ENCODE measurements around the gene FERMT3. TPM values are rescaled to one million over a fixed set of nuclear protein-coding genes. Genes with fewer than 3 reads are reported as not detected.
A peak's percentile ranks its signal among the peaks of the same experiment; 100 is the strongest.
"Not testable (repeated sequence)": the region's sequence is repeated elsewhere in the genome, so short reads cannot be mapped to it uniquely, and the experiment has no call there.

The FERMT3 gene
- total RNA-seq, 4 donors from 2014 or later: 15.1 to 94.1 (median 23.2) TPM

DNA sequence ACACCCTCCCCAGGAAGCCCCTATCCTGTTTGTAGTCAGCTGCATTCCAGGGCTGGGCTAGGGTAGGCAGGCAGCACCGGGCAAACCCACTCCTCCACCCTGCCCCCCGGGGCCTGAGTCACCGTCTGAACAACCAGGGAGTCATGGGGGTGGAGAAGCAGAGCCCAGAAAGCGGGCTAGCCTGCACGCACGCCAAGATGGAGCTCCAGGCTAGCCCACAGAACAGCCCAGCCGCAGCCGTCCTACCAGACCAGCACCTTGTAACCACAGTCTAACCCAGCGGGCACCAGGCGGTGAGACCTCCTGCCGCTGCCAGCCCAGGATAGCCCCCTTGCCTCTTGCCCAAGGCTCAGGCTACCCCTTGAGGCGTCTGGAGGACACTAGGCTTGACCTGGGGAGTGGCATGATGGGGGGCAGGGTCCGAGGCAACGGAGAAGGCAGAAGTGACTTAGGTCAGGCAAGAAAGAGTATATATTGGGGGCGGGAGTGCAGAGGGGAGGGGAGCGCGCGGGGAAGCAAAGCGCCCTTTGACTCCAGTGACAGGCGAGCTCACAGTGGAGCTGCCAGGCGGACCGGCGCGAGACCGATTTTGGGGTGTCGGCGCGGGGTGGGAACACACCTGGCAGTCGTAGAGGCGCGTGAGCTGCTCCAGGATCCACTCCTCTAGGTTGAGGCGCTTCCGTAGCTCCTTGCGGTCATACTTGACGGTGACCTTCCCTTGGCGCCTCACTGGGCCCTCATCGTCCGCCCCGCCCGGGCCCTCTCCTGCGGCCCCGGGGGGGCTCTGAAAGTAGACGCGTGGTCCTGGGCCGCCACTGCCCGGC is 39.5 kb downstream of the FERMT3 start:
- peak overlapping the region; percentile 48 to 82 (median 67) for H3K4me3 ChIP-seq
- TF ChIP-seq, protein P1, sequence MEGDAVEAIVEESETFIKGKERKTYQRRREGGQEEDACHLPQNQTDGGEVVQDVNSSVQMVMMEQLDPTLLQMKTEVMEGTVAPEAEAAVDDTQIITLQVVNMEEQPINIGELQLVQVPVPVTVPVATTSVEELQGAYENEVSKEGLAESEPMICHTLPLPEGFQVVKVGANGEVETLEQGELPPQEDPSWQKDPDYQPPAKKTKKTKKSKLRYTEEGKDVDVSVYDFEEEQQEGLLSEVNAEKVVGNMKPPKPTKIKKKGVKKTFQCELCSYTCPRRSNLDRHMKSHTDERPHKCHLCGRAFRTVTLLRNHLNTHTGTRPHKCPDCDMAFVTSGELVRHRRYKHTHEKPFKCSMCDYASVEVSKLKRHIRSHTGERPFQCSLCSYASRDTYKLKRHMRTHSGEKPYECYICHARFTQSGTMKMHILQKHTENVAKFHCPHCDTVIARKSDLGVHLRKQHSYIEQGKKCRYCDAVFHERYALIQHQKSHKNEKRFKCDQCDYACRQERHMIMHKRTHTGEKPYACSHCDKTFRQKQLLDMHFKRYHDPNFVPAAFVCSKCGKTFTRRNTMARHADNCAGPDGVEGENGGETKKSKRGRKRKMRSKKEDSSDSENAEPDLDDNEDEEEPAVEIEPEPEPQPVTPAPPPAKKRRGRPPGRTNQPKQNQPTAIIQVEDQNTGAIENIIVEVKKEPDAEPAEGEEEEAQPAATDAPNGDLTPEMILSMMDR (IDR thresholded peaks at IDR 0.05): no peak
- TF ChIP-seq POLR2A (IDR thresholded peaks at IDR 0.05): peak; percentile 62 to 71
- H3K9me3 ChIP-seq: no peaks in the 10 kb centered on the region
- peaks cover 0 to 68% (median 20%) of the 10 kb centered on the region in 4 donors for H3K4me1 ChIP-seq
- no peaks in the 10 kb centered on the region for H3K27me3 ChIP-seq
- peak; percentile 59 to 84 (median 84) for DNase-seq
- peak overlapping the region; percentile 87 to 96 (median 90) for H3K27ac ChIP-seq
- H3K36me3 ChIP-seq: peaks cover 0 to 7% (median 0%) of the 10 kb centered on the region in 3 donors

DNA sequence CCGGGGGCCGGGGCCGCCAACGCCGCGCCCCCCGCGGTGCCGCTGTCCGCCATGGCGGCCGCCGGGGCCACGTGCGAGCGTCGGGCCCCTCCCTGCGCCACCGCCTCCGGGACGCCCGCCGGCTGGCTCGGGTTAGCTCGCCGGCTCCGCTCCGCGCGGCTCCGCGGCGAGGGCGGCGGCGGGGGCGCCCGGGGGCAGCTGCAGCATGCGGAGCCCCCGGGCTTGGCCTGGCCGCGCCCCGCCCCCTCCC is 40.0 kb downstream of the FERMT3 start:
- H3K9me3 ChIP-seq, H3K27me3 ChIP-seq, H3K36me3 ChIP-seq, DNase-seq: not testable (repeated sequence)
- peak overlapping the region; percentile 87 to 96 (median 90) for H3K27ac ChIP-seq
- peak overlapping the region; percentile 48 to 82 (median 67) for H3K4me3 ChIP-seq
- H3K4me1 ChIP-seq: peaks cover 0 to 69% (median 20%) of the 10 kb centered on the region in 4 donors

DNA sequence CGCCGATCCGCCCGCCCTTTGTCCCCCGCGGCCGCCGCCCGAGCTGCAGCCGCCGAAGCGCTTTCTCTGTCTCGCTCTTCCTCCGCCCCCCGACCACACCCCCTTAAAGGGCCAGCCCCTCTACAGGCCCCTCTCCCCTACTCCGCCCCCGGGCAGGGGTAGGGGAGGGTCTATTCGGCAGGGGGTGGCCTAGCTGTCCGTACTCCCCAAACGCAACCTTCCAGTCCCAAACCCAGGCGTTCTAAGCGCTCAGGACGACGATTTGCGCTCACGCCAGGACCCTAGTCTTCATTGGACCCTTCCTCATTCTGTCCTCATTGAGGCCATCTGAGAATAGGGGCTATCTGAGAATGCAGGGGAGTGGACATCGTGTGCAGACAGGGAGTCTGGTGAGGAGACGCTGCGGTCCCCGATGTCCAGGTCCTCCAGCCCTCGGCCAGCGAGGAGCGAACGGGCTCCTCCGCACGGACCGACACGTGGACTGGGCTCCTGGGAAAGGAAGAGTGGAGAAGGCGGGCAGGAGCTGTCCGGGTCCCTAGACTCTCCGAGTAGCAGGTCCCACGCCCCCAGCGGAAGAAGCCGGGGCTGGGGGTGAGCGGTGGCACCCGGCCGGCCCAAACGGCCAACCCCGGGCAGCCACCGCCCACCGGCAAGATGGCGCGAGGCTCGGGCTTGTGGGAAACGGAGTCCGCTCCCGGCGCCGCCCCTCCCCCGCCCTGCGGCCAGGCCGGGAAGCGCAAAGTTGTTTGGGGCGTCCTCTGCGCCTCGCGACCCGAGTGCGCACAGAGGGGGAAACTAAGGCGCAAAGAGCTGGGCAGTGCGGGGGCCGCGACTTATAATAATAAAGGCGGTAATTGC is 40.6 kb downstream of the FERMT3 start, which contains the start of gene PPP1R14B:
TSS of gene PPP1R14B (minus strand) at position 73 of the 858 bp plus-strand sequence. CDS start 270 bp downstream, outside the sequence.
- DNase-seq: peak; percentile 85 to 95 (median 94)
- Histone ChIP-seq H3K27me3 (no peaks in the 10 kb centered on the region), H3K36me3 (peaks cover 0 to 7% (median 0%) of the 10 kb centered on the region in 3 donors), H3K27ac (peak within 1 kb of the TSS; percentile 87 to 96 (median 90)), H3K9me3 (no peaks in the 10 kb centered on the region), H3K4me3 (peak within 1 kb of the TSS; percentile 48 to 82 (median 67)), H3K4me1 (peaks cover 0 to 69% (median 21%) of the 10 kb centered on the region in 4 donors)
- TF ChIP-seq, protein P1 (IDR thresholded peaks at IDR 0.05): peak in 5 of 6 experiments; percentile 7 to 34 (median 28)
- peak; percentile 22 to 48 for TF ChIP-seq POLR2A (IDR thresholded peaks at IDR 0.05)

- no peak for DNase-seq
- Histone ChIP-seq H3K27me3 (no peaks in the 10 kb centered on the region), H3K27ac (peak overlapping the region; percentile 75 to 96 (median 90)), H3K4me3 (peak overlapping the region; percentile 48 to 82 (median 67)), H3K9me3 (no peaks in the 10 kb centered on the region), H3K4me1 (peaks cover 0 to 64% (median 20%) of the 10 kb centered on the region in 4 donors), H3K36me3 (peaks cover 0 to 7% (median 0%) of the 10 kb centered on the region in 3 donors)
- TF ChIP-seq POLR2A (IDR thresholded peaks at IDR 0.05): no peak
- TF ChIP-seq, protein P1 (IDR thresholded peaks at IDR 0.05): peak in 1 of 6 experiments; percentile 0
These were observed 41.4 kb downstream of the FERMT3 start for GRCh38 chr11:64247729-64248531.

- Histone ChIP-seq H3K27ac (peak overlapping the region in 1 of 4 donors; percentile 96), H3K36me3 (peaks cover 0 to 7% (median 0%) of the 10 kb centered on the region in 3 donors), H3K27me3 (no peaks in the 10 kb centered on the region), H3K4me1 (peaks cover 0 to 64% (median 23%) of the 10 kb centered on the region in 4 donors), H3K4me3 (no peak overlapping the region), H3K9me3 (no peaks in the 10 kb centered on the region)
- no peak for DNase-seq
- TF ChIP-seq, protein P1 (IDR thresholded peaks at IDR 0.05): no peak
- TF ChIP-seq POLR2A (IDR thresholded peaks at IDR 0.05): no peak
These were observed 42.1 kb downstream of the FERMT3 start for GRCh38 chr11:64248578-64248977.

Data from Peyer's patch (tissue), 4 donors.